Measurements from ENCODE around the gene TSPO.
A peak's percentile ranks its signal among the peaks of the same experiment; 100 is the strongest.
"Not testable (repeated sequence)": the region's sequence is repeated elsewhere in the genome, so short reads cannot be mapped to it uniquely, and the experiment has no call there.

The TSPO gene

GRCh38 chr22:43145371-43145770 lies 6.0 kb upstream of the TSPO start:
- not testable (repeated sequence) for H3K27ac Mint-ChIP-seq; H3K4me3 Mint-ChIP-seq; H3K36me3 Mint-ChIP-seq; H3K9me3 Mint-ChIP-seq; ATAC-seq (ENCODE audit: low read depth); H3K27me3 Mint-ChIP-seq; DNase-seq (ENCODE audit: low spot score in 2 of 2)
- peaks cover 28% of the 10 kb centered on the region for H3K4me1 Mint-ChIP-seq

- H3K27me3 Mint-ChIP-seq; H3K4me3 Mint-ChIP-seq; DNase-seq (ENCODE audit: low spot score in 2 of 2); H3K36me3 Mint-ChIP-seq; H3K9me3 Mint-ChIP-seq; ATAC-seq (ENCODE audit: low read depth): not testable (repeated sequence)
- peaks cover 37% of the 10 kb centered on the region for H3K4me1 Mint-ChIP-seq
- H3K27ac Mint-ChIP-seq, result peak overlapping the region; percentile 45
Observed at GRCh38 chr22:43146332-43146731, 5.0 kb upstream of the TSPO start.

- Mint-ChIP-seq H3K9me3 (no peaks in the 10 kb centered on the region), H3K36me3 (no peaks in the 10 kb centered on the region), H3K4me1 (peaks cover 40% of the 10 kb centered on the region), H3K4me3 (peak overlapping the region; percentile 25), H3K27me3 (peaks cover 3% of the 10 kb centered on the region), H3K27ac (no peak overlapping the region)
- no peak for ATAC-seq (ENCODE audit: low read depth)
- no peak for DNase-seq (ENCODE audit: low spot score in 2 of 2)
Observed at GRCh38 chr22:43147821-43148220, 3.5 kb upstream of the TSPO start.

GRCh38 chr22:43148581-43148980 lies 2.8 kb upstream of the TSPO start:
- ATAC-seq (ENCODE audit: low read depth) (no peak), DNase-seq (ENCODE audit: low spot score in 2 of 2) (no peak)
- peaks cover 40% of the 10 kb centered on the region for H3K4me1 Mint-ChIP-seq
- no peaks in the 10 kb centered on the region for H3K36me3 Mint-ChIP-seq
- no peak overlapping the region for H3K4me3 Mint-ChIP-seq
- H3K27ac Mint-ChIP-seq, result no peak overlapping the region
- no peaks in the 10 kb centered on the region for H3K9me3 Mint-ChIP-seq
- peaks cover 5% of the 10 kb centered on the region for H3K27me3 Mint-ChIP-seq

DNA sequence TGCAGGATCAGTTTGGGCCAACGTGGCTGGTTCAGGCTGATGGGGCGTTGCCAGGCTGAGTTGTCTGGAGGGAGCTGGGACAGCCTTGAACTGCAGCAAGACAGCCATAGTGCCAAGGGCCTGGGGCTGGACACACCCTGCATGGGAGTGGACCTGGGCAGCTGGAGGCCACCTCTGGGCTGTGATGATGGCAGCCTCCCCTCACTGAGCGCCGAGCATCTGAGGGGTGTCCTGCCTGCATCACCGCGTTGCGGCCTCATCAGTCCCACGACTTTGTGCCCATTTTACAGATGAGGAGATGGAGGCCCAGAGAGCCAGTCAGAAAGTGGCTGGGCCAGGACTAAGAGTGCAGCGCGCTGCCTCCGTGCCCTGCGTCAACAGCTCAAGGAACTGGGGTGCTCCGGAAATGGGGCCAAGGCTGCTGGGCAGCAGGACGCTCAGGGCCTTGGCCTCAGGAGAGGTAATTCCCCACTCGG lies 590 bp upstream of the TSPO start:
- no peaks in the 10 kb centered on the region for H3K9me3 Mint-ChIP-seq
- H3K27me3 Mint-ChIP-seq, result peaks cover 5% of the 10 kb centered on the region
- ATAC-seq (ENCODE audit: low read depth) (no peak), DNase-seq (ENCODE audit: low spot score in 2 of 2) (no peak)
- H3K4me3 Mint-ChIP-seq, result peak overlapping the region; percentile 93
- H3K36me3 Mint-ChIP-seq, result no peaks in the 10 kb centered on the region
- peaks cover 35% of the 10 kb centered on the region for H3K4me1 Mint-ChIP-seq
- peak overlapping the region; percentile 38 for H3K27ac Mint-ChIP-seq

DNA sequence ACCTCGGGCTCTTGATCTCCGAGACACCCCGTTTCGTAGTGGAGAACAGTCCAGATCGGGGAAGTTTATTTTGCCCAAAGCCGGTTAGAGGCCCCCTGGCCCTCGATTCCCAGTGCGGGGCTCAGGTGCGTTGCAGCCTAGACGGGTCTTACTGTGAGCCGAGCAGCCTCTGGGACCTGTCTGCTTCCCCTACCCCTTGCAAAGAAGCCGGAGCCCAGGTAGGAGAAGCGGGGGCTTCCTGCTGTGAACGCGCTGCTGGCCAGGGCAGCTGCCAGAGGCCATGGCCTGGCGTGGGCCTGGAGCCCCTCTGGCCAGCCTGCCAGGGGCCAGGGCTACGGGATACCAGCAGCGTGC lies 621 bp downstream of the TSPO start:
- Mint-ChIP-seq H3K4me1 (peaks cover 32% of the 10 kb centered on the region), H3K4me3 (peak overlapping the region; percentile 88), H3K27me3 (peaks cover 5% of the 10 kb centered on the region), H3K9me3 (no peaks in the 10 kb centered on the region), H3K27ac (no peak overlapping the region), H3K36me3 (no peaks in the 10 kb centered on the region)
- ATAC-seq (ENCODE audit: low read depth) (peak; percentile 17), DNase-seq (ENCODE audit: low spot score in 2 of 2) (no peak)

GRCh38 chr22:43152357-43153071 lies 1.2 kb downstream of the TSPO start:
- Mint-ChIP-seq H3K9me3 (no peaks in the 10 kb centered on the region), H3K4me3 (peak overlapping the region; percentile 88), H3K36me3 (no peaks in the 10 kb centered on the region), H3K27me3 (peaks cover 5% of the 10 kb centered on the region), H3K4me1 (peaks cover 28% of the 10 kb centered on the region), H3K27ac (no peak overlapping the region)
- ATAC-seq (ENCODE audit: low read depth), result peak; percentile 69
- DNase-seq (ENCODE audit: low spot score in 2 of 2), result peak in 1 of 2 donors; percentile 51

- H3K9me3 Mint-ChIP-seq, result no peaks in the 10 kb centered on the region
Observed at GRCh38 chr22:43153899-43154298, 2.5 kb downstream of the TSPO start.

GRCh38 chr22:43154887-43155536 lies 3.7 kb downstream of the TSPO start:
- H3K36me3 Mint-ChIP-seq, result no peaks in the 10 kb centered on the region

More at GRCh38 chr22:43153899-43154298, 2.5 kb downstream of the TSPO start:
- peak overlapping the region; percentile 53 for H3K4me3 Mint-ChIP-seq
- H3K4me1 Mint-ChIP-seq, result peaks cover 26% of the 10 kb centered on the region
- no peaks in the 10 kb centered on the region for H3K36me3 Mint-ChIP-seq
- H3K27ac Mint-ChIP-seq, result no peak overlapping the region
- no peak for DNase-seq (ENCODE audit: low spot score in 2 of 2)
- peaks cover 5% of the 10 kb centered on the region for H3K27me3 Mint-ChIP-seq
- ATAC-seq (ENCODE audit: low read depth), result no peak

GRCh38 chr22:43155789-43156188 lies 4.4 kb downstream of the TSPO start:
- Mint-ChIP-seq H3K4me3 (no peak overlapping the region), H3K4me1 (peaks cover 22% of the 10 kb centered on the region), H3K27me3 (peaks cover 5% of the 10 kb centered on the region), H3K9me3 (no peaks in the 10 kb centered on the region), H3K36me3 (no peaks in the 10 kb centered on the region), H3K27ac (no peak overlapping the region)
- no peak for DNase-seq (ENCODE audit: low spot score in 2 of 2)
- no peak for ATAC-seq (ENCODE audit: low read depth)

More at GRCh38 chr22:43154887-43155536, 3.7 kb downstream of the TSPO start:
- Mint-ChIP-seq H3K4me1 (peaks cover 26% of the 10 kb centered on the region), H3K27me3 (peaks cover 5% of the 10 kb centered on the region), H3K27ac (no peak overlapping the region), H3K9me3 (no peaks in the 10 kb centered on the region), H3K4me3 (no peak overlapping the region)
- ATAC-seq (ENCODE audit: low read depth), result no peak
- no peak for DNase-seq (ENCODE audit: low spot score in 2 of 2)

DNA sequence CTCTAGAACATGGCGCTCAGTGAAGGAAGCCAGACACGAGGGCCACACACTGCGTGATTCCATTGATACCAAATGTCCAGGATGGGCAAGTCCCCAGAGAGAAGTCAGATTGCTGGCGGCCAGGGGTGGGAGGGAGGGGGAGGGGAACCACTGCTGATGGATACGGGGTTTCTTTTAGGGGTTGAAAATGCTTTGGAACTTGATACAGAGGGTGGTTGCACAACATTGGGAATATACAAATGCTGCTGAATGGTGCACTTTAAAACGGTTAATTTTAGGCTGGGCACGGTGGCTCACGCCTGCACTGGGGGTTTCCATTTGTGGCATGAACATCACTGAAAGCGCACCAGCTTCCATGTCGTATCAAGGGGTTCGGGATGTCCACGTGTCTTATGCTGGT lies 5.1 kb downstream of the TSPO start:
- H3K27me3 Mint-ChIP-seq, result peaks cover 2% of the 10 kb centered on the region
- H3K4me1 Mint-ChIP-seq, result peaks cover 18% of the 10 kb centered on the region
- H3K36me3 Mint-ChIP-seq, result no peaks in the 10 kb centered on the region

GRCh38 chr22:43157874-43158546 lies 6.7 kb downstream of the TSPO start:
- Mint-ChIP-seq H3K4me1 (peaks cover 9% of the 10 kb centered on the region), H3K9me3 (no peaks in the 10 kb centered on the region), H3K4me3 (no peak overlapping the region), H3K27ac (no peak overlapping the region), H3K36me3 (no peaks in the 10 kb centered on the region), H3K27me3 (peaks cover 2% of the 10 kb centered on the region)
- DNase-seq (ENCODE audit: low spot score in 2 of 2), result no peak
- no peak for ATAC-seq (ENCODE audit: low read depth)

More for the DNA sequence above, 5.1 kb downstream of the TSPO start:
- ATAC-seq (ENCODE audit: low read depth), result no peak
- no peak overlapping the region for H3K4me3 Mint-ChIP-seq
- H3K27ac Mint-ChIP-seq, result no peak overlapping the region
- no peak for DNase-seq (ENCODE audit: low spot score in 2 of 2)
- H3K9me3 Mint-ChIP-seq, result no peaks in the 10 kb centered on the region

DNA sequence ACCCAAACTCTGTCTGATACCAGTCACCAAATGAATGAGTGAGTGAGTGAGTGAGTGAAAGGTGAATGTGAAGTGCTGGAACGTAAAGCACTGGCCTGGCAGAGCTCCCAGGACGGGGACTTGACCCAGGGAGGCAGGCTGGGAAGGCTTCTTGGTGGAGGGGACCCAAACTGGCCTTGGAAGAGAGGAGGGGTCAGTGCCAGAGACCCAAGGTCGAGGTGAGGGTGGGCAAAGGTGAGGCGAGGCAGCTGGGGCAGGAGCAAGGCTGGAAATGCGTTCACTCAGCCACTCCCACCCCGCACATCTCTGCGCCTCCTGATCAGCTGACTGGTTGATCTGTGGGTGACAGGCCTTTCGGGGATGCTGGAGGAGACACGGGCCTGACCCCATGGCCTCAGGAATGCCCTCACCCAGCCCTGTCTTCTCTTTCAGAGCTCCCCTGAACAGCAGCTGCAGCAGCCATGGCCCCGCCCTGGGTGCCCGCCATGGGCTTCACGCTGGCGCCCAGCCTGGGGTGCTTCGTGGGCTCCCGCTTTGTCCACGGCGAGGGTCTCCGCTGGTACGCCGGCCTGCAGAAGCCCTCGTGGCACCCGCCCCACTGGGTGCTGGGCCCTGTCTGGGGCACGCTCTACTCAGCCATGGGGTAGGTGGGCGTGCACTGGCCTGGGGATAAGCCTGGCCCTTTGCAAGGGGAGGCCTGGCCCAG lies 7.6 kb downstream of the TSPO start:
- H3K27ac Mint-ChIP-seq, result no peak overlapping the region
- no peak for ATAC-seq (ENCODE audit: low read depth)
- no peak overlapping the region for H3K4me3 Mint-ChIP-seq
- H3K27me3 Mint-ChIP-seq, result peaks cover 1% of the 10 kb centered on the region
- no peaks in the 10 kb centered on the region for H3K36me3 Mint-ChIP-seq
- DNase-seq (ENCODE audit: low spot score in 2 of 2), result no peak
- H3K4me1 Mint-ChIP-seq, result peaks cover 10% of the 10 kb centered on the region
- no peaks in the 10 kb centered on the region for H3K9me3 Mint-ChIP-seq
